ENCODE measurements around the gene GLA. TPM values are rescaled to one million over a fixed set of nuclear protein-coding genes. Genes with fewer than 3 reads are reported as not detected.

GLA gene
- total and polyA plus RNA-seq, 2 of the 13 experiments (the other 11 are each of a cell fraction or from before 2014, with no cell fraction given), result 31.4 to 59.3 TPM

DNA sequence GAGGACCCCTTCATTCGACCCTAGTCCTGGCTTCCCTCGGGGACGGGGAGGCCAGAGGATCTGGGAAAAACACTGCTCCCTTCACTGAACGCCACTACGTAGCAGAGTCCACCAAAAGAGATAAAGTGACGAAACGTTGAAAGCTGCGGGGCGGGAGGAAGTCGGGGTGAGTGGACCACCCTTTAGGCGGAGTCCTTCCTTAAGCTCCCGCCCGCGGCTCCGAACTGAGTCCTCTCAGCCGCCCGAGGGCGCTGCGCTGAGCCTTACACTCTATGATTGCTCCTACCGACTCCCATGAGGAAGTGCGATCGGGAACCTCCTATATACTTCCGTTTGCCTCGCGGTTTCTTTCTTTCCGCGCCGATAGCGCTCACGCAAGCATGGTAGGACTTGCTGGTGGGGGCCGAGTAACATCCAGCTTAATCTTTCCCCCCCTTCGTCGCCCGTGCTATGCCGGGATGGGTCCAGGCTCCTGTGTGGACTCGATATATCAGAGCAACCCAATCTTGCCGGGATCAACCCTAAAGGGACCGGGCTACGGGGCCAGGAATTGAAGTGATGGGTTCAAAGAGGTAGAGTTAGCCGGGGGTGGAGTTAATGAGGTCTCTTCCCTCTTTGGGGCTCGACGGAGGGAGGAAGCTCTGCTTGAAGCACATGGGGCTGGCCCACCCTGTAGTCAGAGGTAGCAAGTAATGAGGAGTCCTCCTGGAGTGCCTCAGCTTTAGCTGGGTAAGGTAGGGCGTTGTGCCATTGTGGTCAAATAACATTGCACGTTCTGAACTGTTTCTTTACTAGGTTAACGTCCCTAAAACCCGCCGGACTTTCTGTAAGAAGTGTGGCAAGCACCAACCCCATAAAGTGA is 16.8 kb downstream of the GLA start, which contains the start of gene RPL36A (continued):
- TF ChIP-seq, protein P1, sequence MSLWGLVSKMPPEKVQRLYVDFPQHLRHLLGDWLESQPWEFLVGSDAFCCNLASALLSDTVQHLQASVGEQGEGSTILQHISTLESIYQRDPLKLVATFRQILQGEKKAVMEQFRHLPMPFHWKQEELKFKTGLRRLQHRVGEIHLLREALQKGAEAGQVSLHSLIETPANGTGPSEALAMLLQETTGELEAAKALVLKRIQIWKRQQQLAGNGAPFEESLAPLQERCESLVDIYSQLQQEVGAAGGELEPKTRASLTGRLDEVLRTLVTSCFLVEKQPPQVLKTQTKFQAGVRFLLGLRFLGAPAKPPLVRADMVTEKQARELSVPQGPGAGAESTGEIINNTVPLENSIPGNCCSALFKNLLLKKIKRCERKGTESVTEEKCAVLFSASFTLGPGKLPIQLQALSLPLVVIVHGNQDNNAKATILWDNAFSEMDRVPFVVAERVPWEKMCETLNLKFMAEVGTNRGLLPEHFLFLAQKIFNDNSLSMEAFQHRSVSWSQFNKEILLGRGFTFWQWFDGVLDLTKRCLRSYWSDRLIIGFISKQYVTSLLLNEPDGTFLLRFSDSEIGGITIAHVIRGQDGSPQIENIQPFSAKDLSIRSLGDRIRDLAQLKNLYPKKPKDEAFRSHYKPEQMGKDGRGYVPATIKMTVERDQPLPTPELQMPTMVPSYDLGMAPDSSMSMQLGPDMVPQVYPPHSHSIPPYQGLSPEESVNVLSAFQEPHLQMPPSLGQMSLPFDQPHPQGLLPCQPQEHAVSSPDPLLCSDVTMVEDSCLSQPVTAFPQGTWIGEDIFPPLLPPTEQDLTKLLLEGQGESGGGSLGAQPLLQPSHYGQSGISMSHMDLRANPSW (CRISPR knock-in tag; IDR thresholded peaks at IDR 0.05; ENCODE audit: borderline replicate concordance), result peak; percentile 59; the same call in 1 of the 2 replicates
- TF ChIP-seq, protein P2, sequence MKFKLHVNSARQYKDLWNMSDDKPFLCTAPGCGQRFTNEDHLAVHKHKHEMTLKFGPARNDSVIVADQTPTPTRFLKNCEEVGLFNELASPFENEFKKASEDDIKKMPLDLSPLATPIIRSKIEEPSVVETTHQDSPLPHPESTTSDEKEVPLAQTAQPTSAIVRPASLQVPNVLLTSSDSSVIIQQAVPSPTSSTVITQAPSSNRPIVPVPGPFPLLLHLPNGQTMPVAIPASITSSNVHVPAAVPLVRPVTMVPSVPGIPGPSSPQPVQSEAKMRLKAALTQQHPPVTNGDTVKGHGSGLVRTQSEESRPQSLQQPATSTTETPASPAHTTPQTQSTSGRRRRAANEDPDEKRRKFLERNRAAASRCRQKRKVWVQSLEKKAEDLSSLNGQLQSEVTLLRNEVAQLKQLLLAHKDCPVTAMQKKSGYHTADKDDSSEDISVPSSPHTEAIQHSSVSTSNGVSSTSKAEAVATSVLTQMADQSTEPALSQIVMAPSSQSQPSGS (CRISPR knock-in tag; IDR thresholded peaks at IDR 0.05), result peak; percentile 59; the same call in 1 of the 2 replicates
- TF ChIP-seq REL (CRISPR knock-in tag; conservative IDR thresholded peaks at IDR 0.05) (no peak), RXRB (CRISPR knock-in tag; IDR thresholded peaks at IDR 0.05; ENCODE audit: borderline replicate concordance) (0 out of 2 replicates have a peak, but pooled peaks have one; percentile 31), ZBTB21 (CRISPR knock-in tag; IDR thresholded peaks at IDR 0.05) (peak; percentile 32; the same call in 1 of the 2 replicates), SAP130 (CRISPR knock-in tag; IDR thresholded peaks at IDR 0.05; ENCODE audit: low read depth) (peak; percentile 81), ZNF274 (CRISPR knock-in tag; IDR thresholded peaks at IDR 0.05) (0 out of 2 replicates have a peak, but pooled peaks have one; percentile 19), U2AF1 (optimal IDR thresholded peaks at IDR 0.05; ENCODE audit: low read depth, low read length) (no peak), PRMT3 (CRISPR knock-in tag; IDR thresholded peaks at IDR 0.05; ENCODE audit: borderline replicate concordance, low read depth) (no peak), RFX5 (IDR thresholded peaks at IDR 0.05; ENCODE audit: low read depth, low read length) (no peak), POLR2A (IDR thresholded peaks at IDR 0.05; ENCODE audit: insufficient read depth in 1 of 2, low read depth in 2 of 2, low read length in 2 of 2) (peak; percentile 89 to 98)
- TF ChIP-seq, protein P3, sequence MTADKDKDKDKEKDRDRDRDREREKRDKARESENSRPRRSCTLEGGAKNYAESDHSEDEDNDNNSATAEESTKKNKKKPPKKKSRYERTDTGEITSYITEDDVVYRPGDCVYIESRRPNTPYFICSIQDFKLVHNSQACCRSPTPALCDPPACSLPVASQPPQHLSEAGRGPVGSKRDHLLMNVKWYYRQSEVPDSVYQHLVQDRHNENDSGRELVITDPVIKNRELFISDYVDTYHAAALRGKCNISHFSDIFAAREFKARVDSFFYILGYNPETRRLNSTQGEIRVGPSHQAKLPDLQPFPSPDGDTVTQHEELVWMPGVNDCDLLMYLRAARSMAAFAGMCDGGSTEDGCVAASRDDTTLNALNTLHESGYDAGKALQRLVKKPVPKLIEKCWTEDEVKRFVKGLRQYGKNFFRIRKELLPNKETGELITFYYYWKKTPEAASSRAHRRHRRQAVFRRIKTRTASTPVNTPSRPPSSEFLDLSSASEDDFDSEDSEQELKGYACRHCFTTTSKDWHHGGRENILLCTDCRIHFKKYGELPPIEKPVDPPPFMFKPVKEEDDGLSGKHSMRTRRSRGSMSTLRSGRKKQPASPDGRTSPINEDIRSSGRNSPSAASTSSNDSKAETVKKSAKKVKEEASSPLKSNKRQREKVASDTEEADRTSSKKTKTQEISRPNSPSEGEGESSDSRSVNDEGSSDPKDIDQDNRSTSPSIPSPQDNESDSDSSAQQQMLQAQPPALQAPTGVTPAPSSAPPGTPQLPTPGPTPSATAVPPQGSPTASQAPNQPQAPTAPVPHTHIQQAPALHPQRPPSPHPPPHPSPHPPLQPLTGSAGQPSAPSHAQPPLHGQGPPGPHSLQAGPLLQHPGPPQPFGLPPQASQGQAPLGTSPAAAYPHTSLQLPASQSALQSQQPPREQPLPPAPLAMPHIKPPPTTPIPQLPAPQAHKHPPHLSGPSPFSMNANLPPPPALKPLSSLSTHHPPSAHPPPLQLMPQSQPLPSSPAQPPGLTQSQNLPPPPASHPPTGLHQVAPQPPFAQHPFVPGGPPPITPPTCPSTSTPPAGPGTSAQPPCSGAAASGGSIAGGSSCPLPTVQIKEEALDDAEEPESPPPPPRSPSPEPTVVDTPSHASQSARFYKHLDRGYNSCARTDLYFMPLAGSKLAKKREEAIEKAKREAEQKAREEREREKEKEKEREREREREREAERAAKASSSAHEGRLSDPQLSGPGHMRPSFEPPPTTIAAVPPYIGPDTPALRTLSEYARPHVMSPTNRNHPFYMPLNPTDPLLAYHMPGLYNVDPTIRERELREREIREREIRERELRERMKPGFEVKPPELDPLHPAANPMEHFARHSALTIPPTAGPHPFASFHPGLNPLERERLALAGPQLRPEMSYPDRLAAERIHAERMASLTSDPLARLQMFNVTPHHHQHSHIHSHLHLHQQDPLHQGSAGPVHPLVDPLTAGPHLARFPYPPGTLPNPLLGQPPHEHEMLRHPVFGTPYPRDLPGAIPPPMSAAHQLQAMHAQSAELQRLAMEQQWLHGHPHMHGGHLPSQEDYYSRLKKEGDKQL (CRISPR knock-in tag; IDR thresholded peaks at IDR 0.05; ENCODE audit: low read depth), result no peak
- TF ChIP-seq, protein P4, sequence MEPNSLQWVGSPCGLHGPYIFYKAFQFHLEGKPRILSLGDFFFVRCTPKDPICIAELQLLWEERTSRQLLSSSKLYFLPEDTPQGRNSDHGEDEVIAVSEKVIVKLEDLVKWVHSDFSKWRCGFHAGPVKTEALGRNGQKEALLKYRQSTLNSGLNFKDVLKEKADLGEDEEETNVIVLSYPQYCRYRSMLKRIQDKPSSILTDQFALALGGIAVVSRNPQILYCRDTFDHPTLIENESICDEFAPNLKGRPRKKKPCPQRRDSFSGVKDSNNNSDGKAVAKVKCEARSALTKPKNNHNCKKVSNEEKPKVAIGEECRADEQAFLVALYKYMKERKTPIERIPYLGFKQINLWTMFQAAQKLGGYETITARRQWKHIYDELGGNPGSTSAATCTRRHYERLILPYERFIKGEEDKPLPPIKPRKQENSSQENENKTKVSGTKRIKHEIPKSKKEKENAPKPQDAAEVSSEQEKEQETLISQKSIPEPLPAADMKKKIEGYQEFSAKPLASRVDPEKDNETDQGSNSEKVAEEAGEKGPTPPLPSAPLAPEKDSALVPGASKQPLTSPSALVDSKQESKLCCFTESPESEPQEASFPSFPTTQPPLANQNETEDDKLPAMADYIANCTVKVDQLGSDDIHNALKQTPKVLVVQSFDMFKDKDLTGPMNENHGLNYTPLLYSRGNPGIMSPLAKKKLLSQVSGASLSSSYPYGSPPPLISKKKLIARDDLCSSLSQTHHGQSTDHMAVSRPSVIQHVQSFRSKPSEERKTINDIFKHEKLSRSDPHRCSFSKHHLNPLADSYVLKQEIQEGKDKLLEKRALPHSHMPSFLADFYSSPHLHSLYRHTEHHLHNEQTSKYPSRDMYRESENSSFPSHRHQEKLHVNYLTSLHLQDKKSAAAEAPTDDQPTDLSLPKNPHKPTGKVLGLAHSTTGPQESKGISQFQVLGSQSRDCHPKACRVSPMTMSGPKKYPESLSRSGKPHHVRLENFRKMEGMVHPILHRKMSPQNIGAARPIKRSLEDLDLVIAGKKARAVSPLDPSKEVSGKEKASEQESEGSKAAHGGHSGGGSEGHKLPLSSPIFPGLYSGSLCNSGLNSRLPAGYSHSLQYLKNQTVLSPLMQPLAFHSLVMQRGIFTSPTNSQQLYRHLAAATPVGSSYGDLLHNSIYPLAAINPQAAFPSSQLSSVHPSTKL (CRISPR knock-in tag; IDR thresholded peaks at IDR 0.05), result peak; percentile 35; the same call in 1 of the 2 replicates

Measured in HepG2 (cell line).